ENCODE results near the gene AKR7A3.
"Not testable (repeated sequence)": the region's sequence is repeated elsewhere in the genome, so short reads cannot be mapped to it uniquely, and the experiment has no call there.

The AKR7A3 gene

DNA sequence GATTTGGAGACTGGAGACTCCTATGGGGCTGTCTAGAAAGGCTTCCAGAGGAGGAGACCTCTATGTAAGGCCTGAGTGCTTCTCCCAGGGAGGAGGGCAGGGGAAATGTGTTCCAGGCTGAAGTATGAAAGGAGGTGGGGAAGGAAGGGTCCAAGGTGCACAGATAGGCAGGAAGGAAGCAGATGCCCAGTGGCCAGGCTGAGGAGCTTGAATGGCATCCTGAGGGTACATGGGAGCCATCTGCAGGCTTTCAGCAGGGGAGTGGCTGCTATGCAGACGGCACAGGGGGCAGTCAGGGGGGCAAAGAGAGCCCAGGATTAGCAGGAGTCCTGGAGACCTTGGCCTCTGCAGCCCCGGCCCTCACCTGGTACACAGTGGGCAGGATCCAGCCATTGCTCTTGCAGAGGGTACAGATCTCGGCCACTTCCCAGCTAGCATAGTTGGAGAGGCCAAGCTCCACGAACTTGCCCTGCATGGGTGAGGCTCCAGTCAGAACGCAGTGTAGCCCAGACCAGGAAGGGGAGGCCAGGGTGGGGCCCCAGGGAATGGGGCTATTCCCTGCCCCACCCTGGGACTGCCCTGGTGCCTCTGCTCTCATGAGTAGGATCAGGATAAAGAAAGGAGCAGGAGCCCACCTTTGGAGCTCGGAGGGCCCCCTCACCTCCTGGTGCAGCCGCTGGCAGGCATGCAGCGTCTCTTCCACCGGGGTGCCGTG lies 19.4 kb upstream of the AKR7A3 start:
- no peak overlapping the region for H3K27ac ChIP-seq
- TF ChIP-seq, protein P1, sequence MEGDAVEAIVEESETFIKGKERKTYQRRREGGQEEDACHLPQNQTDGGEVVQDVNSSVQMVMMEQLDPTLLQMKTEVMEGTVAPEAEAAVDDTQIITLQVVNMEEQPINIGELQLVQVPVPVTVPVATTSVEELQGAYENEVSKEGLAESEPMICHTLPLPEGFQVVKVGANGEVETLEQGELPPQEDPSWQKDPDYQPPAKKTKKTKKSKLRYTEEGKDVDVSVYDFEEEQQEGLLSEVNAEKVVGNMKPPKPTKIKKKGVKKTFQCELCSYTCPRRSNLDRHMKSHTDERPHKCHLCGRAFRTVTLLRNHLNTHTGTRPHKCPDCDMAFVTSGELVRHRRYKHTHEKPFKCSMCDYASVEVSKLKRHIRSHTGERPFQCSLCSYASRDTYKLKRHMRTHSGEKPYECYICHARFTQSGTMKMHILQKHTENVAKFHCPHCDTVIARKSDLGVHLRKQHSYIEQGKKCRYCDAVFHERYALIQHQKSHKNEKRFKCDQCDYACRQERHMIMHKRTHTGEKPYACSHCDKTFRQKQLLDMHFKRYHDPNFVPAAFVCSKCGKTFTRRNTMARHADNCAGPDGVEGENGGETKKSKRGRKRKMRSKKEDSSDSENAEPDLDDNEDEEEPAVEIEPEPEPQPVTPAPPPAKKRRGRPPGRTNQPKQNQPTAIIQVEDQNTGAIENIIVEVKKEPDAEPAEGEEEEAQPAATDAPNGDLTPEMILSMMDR (conservative IDR thresholded peaks at IDR 0.05): no peak

- no peak overlapping the region for H3K27ac ChIP-seq
- TF ChIP-seq, protein P1 (conservative IDR thresholded peaks at IDR 0.05): no peak
Observed at GRCh38 chr1:19306941-19307340, 18.4 kb upstream of the AKR7A3 start.

- TF ChIP-seq, protein P1 (conservative IDR thresholded peaks at IDR 0.05): no peak
Observed at GRCh38 chr1:19305880-19306279, 17.3 kb upstream of the AKR7A3 start.

DNA sequence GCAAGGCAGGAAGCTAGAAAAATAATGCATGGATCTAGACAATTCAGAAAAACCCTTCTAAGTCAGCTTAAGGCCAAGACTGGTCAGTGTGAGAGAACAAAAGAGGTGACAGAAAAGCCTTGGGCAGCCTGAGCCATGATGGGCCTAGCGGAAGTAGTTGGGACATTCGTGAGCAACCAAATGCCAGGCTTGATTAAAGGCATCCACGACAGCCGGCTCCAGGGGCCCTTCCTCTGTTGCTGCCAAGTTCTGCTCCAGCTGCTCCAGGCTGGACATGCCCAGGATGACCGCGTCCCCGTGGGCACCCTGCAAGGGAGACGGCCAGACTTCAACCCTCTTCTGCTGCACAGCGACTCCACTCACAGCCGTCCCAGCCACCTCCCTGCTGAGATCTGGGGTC lies 15.5 kb upstream of the AKR7A3 start:
- H3K27ac ChIP-seq: not testable (repeated sequence)

More at GRCh38 chr1:19305880-19306279, 17.3 kb upstream of the AKR7A3 start:
- H3K27ac ChIP-seq: no peak overlapping the region

DNA sequence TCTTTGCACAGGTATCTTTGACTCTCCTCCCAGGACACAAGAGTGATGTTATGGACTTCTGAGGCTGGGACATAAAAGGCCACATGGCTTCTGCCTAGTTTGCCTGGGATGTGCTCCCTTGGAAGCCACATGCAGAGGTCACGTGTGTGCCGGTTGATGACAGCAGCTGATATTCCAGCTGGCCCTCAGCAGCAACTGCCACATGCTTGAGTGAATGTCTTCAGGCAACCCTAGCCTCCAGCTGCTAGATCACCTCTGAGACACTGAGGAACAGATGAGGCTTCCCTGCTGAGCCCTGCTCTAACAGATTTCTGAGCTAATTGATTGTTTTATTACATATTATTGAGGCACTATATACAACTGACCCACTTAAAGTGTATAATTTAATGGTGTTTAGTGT lies 11.6 kb upstream of the AKR7A3 start:
- H3K27ac ChIP-seq: no peak overlapping the region
- TF ChIP-seq, protein P1 (conservative IDR thresholded peaks at IDR 0.05): no peak

DNA sequence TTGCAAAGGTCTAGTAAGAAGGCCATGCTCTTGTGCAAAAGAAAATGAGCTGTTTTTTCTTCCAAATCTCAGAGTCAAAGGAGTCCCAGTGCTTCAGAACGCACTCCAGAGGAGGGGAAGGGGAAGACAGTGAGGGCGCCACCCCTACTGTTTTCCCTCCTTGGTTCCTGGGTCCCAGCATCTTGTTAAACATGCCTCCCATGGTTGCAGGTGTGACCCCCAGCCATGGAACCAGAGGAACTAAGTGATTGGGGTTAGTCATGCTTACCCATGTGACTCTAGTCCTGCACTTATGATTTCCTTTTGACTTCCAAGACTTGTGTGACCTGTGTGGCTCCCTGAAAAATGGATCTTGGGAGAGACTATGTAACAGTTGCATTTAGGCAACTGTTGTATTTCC lies 6.1 kb upstream of the AKR7A3 start:
- TF ChIP-seq, protein P1 (conservative IDR thresholded peaks at IDR 0.05): no peak

GRCh38 chr1:19289244-19289643 lies 674 bp upstream of the AKR7A3 start:
- peak overlapping the region; percentile 26; the same call in 1 of the 2 replicates for H3K27ac ChIP-seq
- TF ChIP-seq, protein P1 (conservative IDR thresholded peaks at IDR 0.05): no peak

More for the DNA sequence above, 6.1 kb upstream of the AKR7A3 start:
- H3K27ac ChIP-seq: no peak overlapping the region

DNA sequence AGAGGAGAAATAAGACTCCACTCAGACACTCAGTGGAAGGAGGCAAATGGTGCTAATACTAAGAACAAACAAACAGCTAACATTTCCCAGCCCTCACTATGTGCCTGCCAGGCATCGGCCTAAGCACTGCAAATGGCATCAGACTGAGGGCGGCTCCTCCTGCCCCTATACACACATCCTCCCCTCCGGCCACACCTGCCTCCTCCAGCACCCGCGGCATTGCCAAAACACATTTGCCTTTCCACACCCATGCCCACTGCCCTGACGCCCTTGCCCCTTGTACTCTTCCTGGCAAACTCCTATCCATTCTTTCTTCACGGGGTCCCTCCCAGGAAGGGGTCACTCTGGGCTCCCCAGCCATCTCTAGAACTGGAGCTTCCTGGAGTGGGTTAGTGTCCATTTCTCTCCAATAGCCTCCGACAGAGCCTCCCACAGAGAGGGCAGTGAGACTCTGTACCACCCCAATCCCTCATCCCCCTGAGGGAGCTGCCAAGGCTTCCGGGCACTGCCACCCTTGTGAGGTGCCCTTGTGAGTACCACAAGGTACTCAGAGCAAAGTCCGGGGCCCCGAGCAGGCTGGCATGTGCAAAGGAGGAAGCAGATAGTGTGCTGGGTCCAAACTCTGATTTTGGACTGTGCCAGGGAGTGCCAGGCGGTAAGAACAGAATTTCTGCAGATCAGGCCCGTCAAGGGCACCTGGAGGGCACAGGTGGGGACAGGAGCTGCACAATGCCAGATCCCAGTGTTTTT lies 959 bp downstream of the AKR7A3 start:
- TF ChIP-seq, protein P1 (conservative IDR thresholded peaks at IDR 0.05): no peak

DNA sequence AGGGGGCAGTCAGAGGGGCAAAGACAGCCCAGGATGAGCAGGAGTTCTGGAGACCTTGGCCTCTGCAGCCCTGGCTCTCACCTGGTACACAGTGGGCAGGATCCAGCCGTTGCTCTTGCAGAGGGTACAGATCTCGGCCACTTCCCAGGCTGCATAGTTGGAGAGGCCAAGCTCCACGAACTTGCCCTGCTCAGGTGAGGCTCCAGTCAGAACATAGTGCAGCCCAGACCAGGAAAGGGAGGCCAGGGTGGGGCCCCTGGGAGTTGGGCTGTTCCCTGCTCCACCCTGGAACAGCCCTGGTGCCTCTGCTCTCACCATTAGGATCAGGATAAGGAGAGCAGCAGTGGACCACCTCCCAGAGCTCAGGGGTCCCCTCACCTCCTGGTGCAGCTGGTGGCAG lies 2.8 kb downstream of the AKR7A3 start:
- not testable (repeated sequence) for H3K27ac ChIP-seq

More for the DNA sequence above, 959 bp downstream of the AKR7A3 start:
- H3K27ac ChIP-seq: no peak overlapping the region

- H3K27ac ChIP-seq: not testable (repeated sequence)
Observed at GRCh38 chr1:19285366-19285765, 3.2 kb downstream of the AKR7A3 start.

Measured in VCaP (cell line).